H1 (cell line): Measurements from ENCODE around the gene PKM. TPM values are rescaled to one million over a fixed set of nuclear protein-coding genes. Genes with fewer than 3 reads are reported as not detected.
A peak's percentile ranks its signal among the peaks of the same experiment; 100 is the strongest.

Experiments used
- CTCF ChIA-PET: fragments of 300-600 bp; sonication (Branson Sonifier 250); formaldehyde crosslinking; loops from one replicate; lab custom pipeline; 2021; ENCODE audit not compliant: partially characterized antibody; lab: Charles Lee
- POLR2A ChIA-PET: fragments of 300-600 bp; sonication (Branson Sonifier 250); formaldehyde crosslinking; loops from one replicate; lab custom pipeline; 2021; ENCODE audit warnings: inconsistent platforms; ENCODE audit not compliant: partially characterized antibody; lab: Charles Lee
- DNase-seq, 2 experiments: peaks; one replicate each; pipeline versions ENCODE4 v3.0.0 to v3.0.0-alpha.2; 2010 to 2022; ENCODE audit warnings: low spot score in 2 of 2, low read depth in 1 of 2, mixed read lengths in 1 of 2
- FAIRE-seq: peaks from 2 replicates; lab custom pipeline; 2011; peaks lifted over from hg19 to GRCh38; lab: Jason Lieb, UNC
- H2AFZ ChIP-seq: 2 replicates; pipeline ENCODE4 v1.8.1; 2012; ENCODE audit warnings: low read length, inconsistent platforms
- H2AK5ac ChIP-seq: 2 replicates; pipeline ENCODE4 v1.6.1; 2013; ENCODE audit warnings: low read depth, low read length
- H2BK120ac ChIP-seq: replicated peaks from 2 replicates; pipeline ENCODE3; 2013; ENCODE audit warnings: low read depth, low read length, inconsistent platforms
- H2BK12ac ChIP-seq: 2 replicates; pipeline ENCODE4 v1.6.1; 2013; ENCODE audit warnings: low read depth, low read length
- H2BK15ac ChIP-seq: 2 replicates; pipeline ENCODE4 v1.6.1; 2013; ENCODE audit warnings: low read length
- H2BK20ac ChIP-seq: 2 replicates; pipeline ENCODE4 v1.6.1; 2013; ENCODE audit warnings: low read length
- H2BK5ac ChIP-seq: 2 replicates; pipeline ENCODE4 v1.6.1; 2013; ENCODE audit warnings: low read depth, low read length
- H3K14ac ChIP-seq: 2 replicates; pipeline ENCODE4 v1.6.1; 2013; ENCODE audit warnings: inconsistent platforms; ENCODE audit not compliant: insufficient read length
- H3K18ac ChIP-seq: 2 replicates; pipeline ENCODE4 v1.6.1; 2013; ENCODE audit warnings: low read length; ENCODE audit errors: extremely low read depth
- H3K23ac ChIP-seq: 2 replicates; pipeline ENCODE4 v1.6.1; 2013; ENCODE audit warnings: inconsistent platforms; ENCODE audit not compliant: insufficient read length
- H3K23me2 ChIP-seq: 2 replicates; pipeline ENCODE4 v1.6.1; 2013; ENCODE audit warnings: low read depth, low read length
- H3K27ac ChIP-seq: 2 replicates; pipeline ENCODE4 v1.6.1; 2011; ENCODE audit warnings: low read depth, low read length, inconsistent platforms
- H3K27me3 ChIP-seq, 4 experiments: replicated peaks in 1 of 4; 1 replicate in 1 of 4; 2 replicates in 3 of 4; pipeline versions ENCODE4 v1.6.1 to v1.8.1; 2011 to 2013; ENCODE audit warnings: low read length in 3 of 4, mild to moderate bottlenecking in 3 of 4, inconsistent platforms in 2 of 4, mixed read lengths in 2 of 4, moderate library complexity in 1 of 4; ENCODE audit not compliant: control insufficient read depth in 3 of 4, insufficient read depth in 3 of 4; ENCODE audit errors: extremely low read depth in 1 of 4
- H3K36me3 ChIP-seq, 4 experiments: 2 replicates each; pipeline versions ENCODE4 v1.6.1 to v1.8.1; 2011 to 2013; ENCODE audit warnings: mild to moderate bottlenecking in 4 of 4, low read length in 3 of 4, moderate library complexity in 2 of 4, control low read depth in 1 of 4, inconsistent platforms in 1 of 4; ENCODE audit not compliant: insufficient read depth in 4 of 4, control insufficient read depth in 2 of 4
- H3K4ac ChIP-seq: replicated peaks from 2 replicates; pipeline ENCODE3; 2013; ENCODE audit warnings: low read length, low read depth, mixed read lengths, inconsistent platforms; ENCODE audit not compliant: insufficient read length
- H3K4me1 ChIP-seq, 4 experiments: replicated peaks in 1 of 4; 1 replicate in 1 of 4; 2 replicates in 3 of 4; pipeline versions ENCODE4 v1.6.1 to v1.8.1; 2011 to 2013; ENCODE audit warnings: low read length in 3 of 4, inconsistent platforms in 2 of 4, mixed read lengths in 1 of 4; ENCODE audit not compliant: insufficient read depth in 4 of 4, control insufficient read depth in 3 of 4
- H3K4me2 ChIP-seq, 2 experiments: 2 replicates each; pipeline versions ENCODE4 v1.6.1 to v1.8.1; 2011 to 2013; ENCODE audit warnings: low read depth in 2 of 2, low read length in 2 of 2, control low read depth in 1 of 2, inconsistent platforms in 1 of 2, mild to moderate bottlenecking in 1 of 2; ENCODE audit not compliant: insufficient read depth in 1 of 2
- H3K4me3 ChIP-seq, 4 experiments: fragments of 200-600, 300-600 bp in 1 of 4; sonication (generic), shearing (Covaris generic), sonication (Bioruptor Twin) in 1 of 4; 2 replicates each; pipeline versions ENCODE4 v1.5.1 to v1.8.1; 2011 to 2016; ENCODE audit warnings: low read length in 4 of 4, low read depth in 3 of 4, control low read depth in 2 of 4, inconsistent platforms in 2 of 4, mild to moderate bottlenecking in 2 of 4, mixed read lengths in 1 of 4, moderate library complexity in 1 of 4; ENCODE audit not compliant: insufficient read depth in 2 of 4; ENCODE audit errors: extremely low read depth in 1 of 4
- H3K56ac ChIP-seq: replicated peaks from 2 replicates; pipeline ENCODE3; 2013; ENCODE audit warnings: low read depth, mild to moderate bottlenecking, mixed read lengths, low read length, inconsistent platforms; ENCODE audit not compliant: insufficient read length
- H3K79me1 ChIP-seq: 2 replicates; pipeline ENCODE4 v1.6.1; 2013; ENCODE audit warnings: low read depth, low read length, control low read depth
- H3K79me2 ChIP-seq, 2 experiments: 2 replicates each; pipeline versions ENCODE4 v1.6.1 to v1.8.1; 2012 to 2013; ENCODE audit warnings: low read length in 2 of 2, mild to moderate bottlenecking in 2 of 2, inconsistent platforms in 1 of 2; ENCODE audit not compliant: insufficient read depth in 2 of 2, control insufficient read depth in 1 of 2
- H3K9ac ChIP-seq, 4 experiments: replicated peaks in 1 of 4; 1 replicate in 1 of 4; 2 replicates in 3 of 4; pipeline versions ENCODE4 v1.6.1 to v1.8.1; 2011 to 2013; ENCODE audit warnings: low read depth in 3 of 4, low read length in 3 of 4, control low read depth in 2 of 4, mild to moderate bottlenecking in 2 of 4, moderate library complexity in 2 of 4, inconsistent platforms in 1 of 4; ENCODE audit errors: extremely low read depth in 1 of 4
- H3K9me3 ChIP-seq, 2 experiments: 2 replicates each; pipeline versions ENCODE4 v1.6.1 to v1.8.1; 2012 to 2013; ENCODE audit warnings: mild to moderate bottlenecking in 2 of 2, moderate library complexity in 2 of 2, control low read depth in 1 of 2, inconsistent platforms in 1 of 2, low read depth in 1 of 2, low read length in 1 of 2, mixed read lengths in 1 of 2; ENCODE audit not compliant: insufficient read depth in 2 of 2
- H4K20me1 ChIP-seq, 2 experiments: replicated peaks in 1 of 2; 2 replicates each; pipeline versions ENCODE3 to v1.8.1; 2011 to 2013; ENCODE audit warnings: inconsistent platforms in 2 of 2, low read length in 2 of 2, mild to moderate bottlenecking in 1 of 2; ENCODE audit not compliant: insufficient read depth in 2 of 2, control insufficient read depth in 1 of 2
- H4K5ac ChIP-seq: 2 replicates; pipeline ENCODE4 v1.6.1; 2013; ENCODE audit warnings: low read length, low read depth, mixed read lengths, inconsistent platforms; ENCODE audit not compliant: insufficient read length
- H4K8ac ChIP-seq: 2 replicates; pipeline ENCODE4 v1.8.0; 2013; ENCODE audit warnings: mild to moderate bottlenecking, moderate library complexity, low read length, inconsistent platforms; ENCODE audit not compliant: insufficient read depth; ENCODE audit errors: extremely low read depth
- H4K91ac ChIP-seq: replicated peaks from 2 replicates; pipeline ENCODE3; 2013; ENCODE audit warnings: low read length, mixed read lengths, inconsistent platforms; ENCODE audit not compliant: insufficient read length
- WGBS, 2 experiments: shearing (Covaris generic) in 1 of 2; methylation state at CpG; one replicate each; pipeline versions ENCODE4 v1.1.6 to v1.1.7; 2013 to 2015; ENCODE audit warnings: low lambda C conversion rate in 2 of 2, mixed read lengths in 2 of 2, inconsistent platforms in 1 of 2, low coverage in 1 of 2, missing lambda C conversion rate in 1 of 2; ENCODE audit not compliant: insufficient replicate concordance in 2 of 2, insufficient coverage in 1 of 2, insufficient read length in 1 of 2; ENCODE audit errors: extremely low coverage in 1 of 2, missing lambda C conversion rate in 1 of 2; 5-methylcytosine and 5-hydroxymethylcytosine counted together
- polyA plus RNA-seq, 7 experiments: library from polyadenylated mRNA; depleted of rRNA in 3 of 7; stranded (reverse) in 5 of 7; unstranded in 2 of 7; fragments of >200 nt in 5 of 7; fragments of 200-250 nt in 2 of 7; gene quantifications; 1 replicate in 5 of 7; 2 replicates in 1 of 7; 4 replicates in 1 of 7; pipeline versions ENCODE4 v1.2.1 to v1.2.3, GENCODE V29; 2011 to 2013; ENCODE audit warnings: missing spikeins in 2 of 7, mixed read lengths in 2 of 7
- total RNA-seq: library from RNA; stranded (reverse); fragmentation: NEBNext Ultra II Directional; extraction: Animal tissue kit (Norgen Biotek cat#: 25700); gene quantifications from 2 replicates; pipeline ENCODE4 v1.2.1, GENCODE V29; 2021

Gene PKM
- total and polyA plus RNA-seq, 2 of the 8 experiments (the other 6 are each of a cell fraction or from before 2014, with no cell fraction given): 780 to 856 TPM

DNA sequence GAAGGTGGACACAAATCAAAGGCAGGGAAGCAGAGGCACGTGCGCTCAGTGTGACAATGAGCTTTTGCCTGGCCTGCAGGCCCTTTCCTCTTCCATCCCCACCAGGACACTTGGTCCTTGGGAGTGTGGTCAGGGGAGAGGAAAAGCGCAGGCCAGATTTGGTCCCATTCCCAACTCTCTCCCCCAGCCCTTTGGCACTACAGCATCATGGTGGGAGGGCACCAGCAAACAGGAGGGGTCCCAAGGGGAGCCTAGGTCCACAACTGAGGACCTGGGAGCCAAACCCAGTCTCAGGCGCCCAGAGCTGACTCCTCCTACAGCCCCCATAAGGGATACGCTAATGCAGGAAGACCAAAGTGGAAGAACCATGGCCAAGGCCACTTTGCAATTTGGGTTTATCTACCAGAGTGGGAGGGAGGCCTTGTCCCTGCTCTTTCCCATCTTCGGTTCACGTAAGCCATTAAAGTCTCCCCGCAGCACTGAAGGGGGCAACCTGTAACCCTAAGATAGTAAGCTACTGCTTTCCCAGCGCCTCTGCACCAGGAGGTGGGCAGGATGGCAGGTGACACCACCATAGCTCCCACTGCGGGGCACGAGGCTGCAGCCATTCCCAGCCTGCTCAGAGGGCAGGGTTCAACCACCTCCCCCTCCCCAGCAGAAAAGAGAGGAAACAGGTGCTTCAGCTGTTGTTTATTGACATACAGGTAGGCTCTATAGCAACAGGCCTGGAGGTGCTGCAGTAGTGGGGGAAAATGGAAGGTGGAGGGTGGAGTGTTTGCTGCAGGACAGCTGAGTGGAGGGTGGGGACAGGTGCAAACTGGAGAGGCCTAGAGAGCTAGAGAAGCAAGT is 32.4 kb downstream of the PKM start:
- Histone ChIP-seq H3K4me2 (peak overlapping the region; percentile 74 to 85), H2AFZ (no peak overlapping the region), H3K14ac (no peak overlapping the region), H3K23me2 (peaks cover 9% of the 10 kb centered on the region), H3K18ac (no peak overlapping the region), H3K9ac (no peak overlapping the region), H3K27me3 (peaks cover 7 to 21% (median 17%) of the 10 kb centered on the region in 4 experiments; a peak in 6 of 7 replicates), H3K79me1 (no peaks in the 10 kb centered on the region), H4K8ac (no peak overlapping the region), H3K79me2 (no peaks in the 10 kb centered on the region), H2BK12ac (no peak overlapping the region), H3K4me1 (peaks cover 2 to 8% (median 4%) of the 10 kb centered on the region in 4 experiments; a peak in 6 of 7 replicates), H3K36me3 (peaks cover 32 to 47% (median 45%) of the 10 kb centered on the region in 4 experiments), H3K23ac (no peak overlapping the region), H4K20me1 (peaks cover 21 to 26% of the 10 kb centered on the region in 2 experiments), H4K91ac (no peak overlapping the region), H4K5ac (no peak overlapping the region), H2AK5ac (no peak overlapping the region), H3K4me3 (peak overlapping the region in 1 of 4 experiments; percentile 56; a peak in 2 of 8 replicates), H2BK5ac (no peak overlapping the region), H3K27ac (no peak overlapping the region), H3K56ac (no peak overlapping the region), H2BK15ac (no peak overlapping the region), H3K9me3 (no peaks in the 10 kb centered on the region), H2BK20ac (no peak overlapping the region), H2BK120ac (no peak overlapping the region), H3K4ac (no peak overlapping the region)
- no peak for DNase-seq
- ChIA-PET CTCF (interaction anchor here (0.7 to 4.3 kb wide), 15 partner anchors 10 to 396 kb away, joined by 3 to 32 read pairs (median 5); partner anchors contain the start of gene PKM), POLR2A (interaction anchor here (0.8 to 4.4 kb wide), 13 partner anchors 8 to 294 kb away, joined by 3 to 33 read pairs (median 4); partner anchors contain the start of genes MYO9A, PKM and SENP8)
- 81% methylated on average over 9 of the region's 11 CpGs; no CpG with 5 or more reads in 1 of the 2 experiments for WGBS, 2 experiments
- FAIRE-seq: no peak
